KMS-11 (cell line): ENCODE measurements around the gene AQP4.

Experiments
- H2AFZ ChIP-seq: fragments of 200-600 bp; sonication (generic); 2 replicates; pipeline ENCODE4 v1.6.1; 2016; ENCODE audit warnings: antibody characterized with exemption, mixed run types, low read depth
- H3K27ac ChIP-seq: fragments of 200-600 bp; sonication (generic); 2 replicates; pipeline ENCODE4 v1.6.1; 2016; ENCODE audit warnings: mild to moderate bottlenecking, mixed run types
- H3K27me3 ChIP-seq: fragments of 200-600 bp; sonication (generic); 2 replicates; pipeline ENCODE4 v1.6.1; 2017; ENCODE audit warnings: mild to moderate bottlenecking, low read depth, mixed run types, moderate library complexity; ENCODE audit not compliant: insufficient read depth
- H3K36me3 ChIP-seq: fragments of 200-600 bp; sonication (generic); 2 replicates; pipeline ENCODE4 v1.6.1; 2017; ENCODE audit warnings: mild to moderate bottlenecking, mixed run types; ENCODE audit not compliant: insufficient read depth
- H3K4me1 ChIP-seq: fragments of 200-600 bp; sonication (generic); 2 replicates; pipeline ENCODE4 v1.6.1; 2016; ENCODE audit warnings: mild to moderate bottlenecking, low read depth, mixed run types; ENCODE audit not compliant: poor library complexity, severe bottlenecking
- H3K4me2 ChIP-seq: fragments of 200-600 bp; sonication (generic); 2 replicates; pipeline ENCODE4 v1.7.0; 2016; ENCODE audit warnings: mild to moderate bottlenecking, mixed run types
- H3K4me3 ChIP-seq: fragments of 200-600 bp; sonication (generic); IDR thresholded peaks from 2 replicates; pipeline ENCODE4 v1.6.1; 2017; ENCODE audit warnings: low read depth, low read length, mixed read lengths; ENCODE audit not compliant: insufficient read depth
- H3K79me2 ChIP-seq: fragments of 200-600 bp; sonication (generic); 2 replicates; pipeline ENCODE4 v1.6.1; 2016; ENCODE audit warnings: low read depth, mixed run types; ENCODE audit not compliant: insufficient read depth
- H3K9ac ChIP-seq: fragments of 200-600 bp; sonication (generic); 2 replicates; pipeline ENCODE4 v1.6.1; 2016; ENCODE audit warnings: mild to moderate bottlenecking, mixed run types
- H4K20me1 ChIP-seq: fragments of 200-600 bp; sonication (generic); 2 replicates; pipeline ENCODE4 v1.6.1; 2016; ENCODE audit warnings: mild to moderate bottlenecking, mixed run types; ENCODE audit not compliant: insufficient read depth
- TF ChIP-seq, protein P1 (sequence below): fragments of 200-600 bp; sonication (generic); conservative IDR thresholded peaks from 2 replicates; pipeline ENCODE4 v1.6.1; 2017; ENCODE audit warnings: low read depth, mild to moderate bottlenecking, antibody characterized with exemption, low read length, moderate library complexity, mixed read lengths

AQP4 gene

DNA sequence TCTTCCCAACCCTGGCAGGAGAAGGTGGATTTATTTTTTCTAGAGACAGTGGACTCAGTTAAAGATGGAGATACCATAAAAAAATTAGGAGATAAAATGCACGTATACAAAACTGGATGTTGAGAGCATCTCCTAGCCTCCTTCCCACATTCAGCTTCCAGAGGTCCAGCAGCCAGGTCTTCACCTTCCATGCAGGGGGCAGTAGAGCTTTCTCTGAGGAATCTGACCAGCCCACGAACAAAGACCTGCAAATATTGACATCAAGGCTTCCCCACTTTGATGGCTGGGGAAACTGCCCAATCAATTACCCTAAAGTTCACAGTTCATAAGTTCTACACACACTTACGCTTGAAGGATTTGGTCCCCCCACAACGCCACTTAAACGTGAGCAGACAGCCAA is 24.5 kb downstream of the AQP4 start:
- Histone ChIP-seq H3K27ac (no peak overlapping the region), H2AFZ (no peak overlapping the region), H3K36me3 (no peaks in the 10 kb centered on the region), H3K79me2 (no peaks in the 10 kb centered on the region), H3K27me3 (no peaks in the 10 kb centered on the region), H4K20me1 (no peaks in the 10 kb centered on the region), H3K4me2 (no peak overlapping the region), H3K4me1 (no peaks in the 10 kb centered on the region), H3K4me3 (no peak overlapping the region), H3K9ac (no peak overlapping the region)
- TF ChIP-seq, protein P1, sequence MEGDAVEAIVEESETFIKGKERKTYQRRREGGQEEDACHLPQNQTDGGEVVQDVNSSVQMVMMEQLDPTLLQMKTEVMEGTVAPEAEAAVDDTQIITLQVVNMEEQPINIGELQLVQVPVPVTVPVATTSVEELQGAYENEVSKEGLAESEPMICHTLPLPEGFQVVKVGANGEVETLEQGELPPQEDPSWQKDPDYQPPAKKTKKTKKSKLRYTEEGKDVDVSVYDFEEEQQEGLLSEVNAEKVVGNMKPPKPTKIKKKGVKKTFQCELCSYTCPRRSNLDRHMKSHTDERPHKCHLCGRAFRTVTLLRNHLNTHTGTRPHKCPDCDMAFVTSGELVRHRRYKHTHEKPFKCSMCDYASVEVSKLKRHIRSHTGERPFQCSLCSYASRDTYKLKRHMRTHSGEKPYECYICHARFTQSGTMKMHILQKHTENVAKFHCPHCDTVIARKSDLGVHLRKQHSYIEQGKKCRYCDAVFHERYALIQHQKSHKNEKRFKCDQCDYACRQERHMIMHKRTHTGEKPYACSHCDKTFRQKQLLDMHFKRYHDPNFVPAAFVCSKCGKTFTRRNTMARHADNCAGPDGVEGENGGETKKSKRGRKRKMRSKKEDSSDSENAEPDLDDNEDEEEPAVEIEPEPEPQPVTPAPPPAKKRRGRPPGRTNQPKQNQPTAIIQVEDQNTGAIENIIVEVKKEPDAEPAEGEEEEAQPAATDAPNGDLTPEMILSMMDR: no peak

DNA sequence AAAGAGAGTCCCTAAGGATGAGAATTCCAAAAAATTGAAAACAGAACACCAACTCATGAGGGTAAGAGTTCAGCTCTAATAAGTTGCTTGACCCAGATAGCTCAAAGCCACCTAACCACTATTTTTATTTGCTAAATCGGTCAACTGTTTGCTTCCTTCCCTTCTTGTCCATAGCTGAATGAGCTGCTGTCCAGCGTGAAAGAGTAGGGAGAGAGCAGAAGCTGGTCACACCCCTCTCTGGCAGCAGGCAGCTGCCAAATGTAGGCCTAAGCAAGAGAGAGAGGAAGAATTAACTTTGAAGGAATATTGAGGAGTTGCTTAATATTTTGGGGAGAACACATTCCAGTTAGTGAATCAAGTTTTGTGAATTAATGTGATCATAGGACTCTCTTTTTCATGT is 25.9 kb downstream of the AQP4 start:
- Histone ChIP-seq H3K9ac (no peak overlapping the region), H3K79me2 (no peaks in the 10 kb centered on the region), H3K27ac (no peak overlapping the region), H3K4me2 (no peak overlapping the region), H3K4me3 (no peak overlapping the region), H3K36me3 (no peaks in the 10 kb centered on the region), H3K27me3 (no peaks in the 10 kb centered on the region), H2AFZ (no peak overlapping the region), H4K20me1 (no peaks in the 10 kb centered on the region), H3K4me1 (no peaks in the 10 kb centered on the region)
- TF ChIP-seq, protein P1: no peak

DNA sequence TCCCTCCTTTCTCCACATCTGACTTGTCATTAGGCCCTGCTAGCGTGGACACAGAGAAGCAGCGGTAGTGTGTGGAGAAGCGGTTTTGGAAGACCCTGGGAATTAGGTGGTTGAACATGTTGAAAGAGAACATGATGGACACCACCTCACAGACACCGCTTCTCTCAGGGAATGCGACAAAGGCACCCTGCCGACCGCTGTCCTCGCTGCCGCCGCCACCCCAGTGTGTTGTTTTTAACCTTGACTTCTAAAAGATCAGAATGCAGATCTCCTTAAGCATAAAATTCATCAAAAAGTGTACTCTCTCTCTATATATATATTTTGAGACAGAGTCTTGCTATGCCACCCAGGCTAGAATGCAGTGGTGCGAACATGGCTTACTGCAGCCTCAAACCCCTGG is 33.2 kb downstream of the AQP4 start:
- H3K9ac ChIP-seq: no peak overlapping the region
- H4K20me1 ChIP-seq: no peaks in the 10 kb centered on the region
- H2AFZ ChIP-seq: no peak overlapping the region
- H3K27ac ChIP-seq: no peak overlapping the region
- TF ChIP-seq, protein P1: no peak
- no peaks in the 10 kb centered on the region for H3K27me3 ChIP-seq
- no peaks in the 10 kb centered on the region for H3K79me2 ChIP-seq
- H3K4me2 ChIP-seq: no peak overlapping the region
- H3K4me3 ChIP-seq: no peak overlapping the region
- no peaks in the 10 kb centered on the region for H3K36me3 ChIP-seq
- H3K4me1 ChIP-seq: no peaks in the 10 kb centered on the region

DNA sequence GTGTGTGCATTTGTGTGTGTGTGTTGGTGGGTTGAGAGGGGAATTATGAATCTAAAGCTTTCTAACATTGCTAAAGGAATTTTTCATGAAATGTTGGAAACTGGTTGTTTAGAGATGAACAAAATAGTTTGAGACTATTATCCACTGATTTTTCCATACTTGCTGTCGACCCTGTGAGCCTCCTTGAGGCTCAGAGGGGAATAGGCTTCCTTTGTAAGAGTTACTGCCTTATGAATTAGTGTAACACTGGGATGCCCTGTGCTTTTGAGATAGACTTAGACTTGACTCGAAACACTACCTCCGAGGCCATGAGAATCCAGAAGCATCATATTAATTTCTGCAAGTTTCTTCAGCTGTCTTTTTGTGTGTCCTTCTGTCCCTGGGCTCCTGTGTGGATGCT is 37.9 kb downstream of the AQP4 start:
- H3K4me1 ChIP-seq: no peaks in the 10 kb centered on the region
- no peaks in the 10 kb centered on the region for H3K79me2 ChIP-seq
- H3K4me3 ChIP-seq: no peak overlapping the region
- H3K27me3 ChIP-seq: no peaks in the 10 kb centered on the region
- H3K9ac ChIP-seq: no peak overlapping the region
- H4K20me1 ChIP-seq: no peaks in the 10 kb centered on the region
- H3K27ac ChIP-seq: no peak overlapping the region
- no peak overlapping the region for H3K4me2 ChIP-seq
- no peak overlapping the region for H2AFZ ChIP-seq
- H3K36me3 ChIP-seq: no peaks in the 10 kb centered on the region
- TF ChIP-seq, protein P1: no peak
